ENCODE data around the gene DIPK1A.

DNA sequence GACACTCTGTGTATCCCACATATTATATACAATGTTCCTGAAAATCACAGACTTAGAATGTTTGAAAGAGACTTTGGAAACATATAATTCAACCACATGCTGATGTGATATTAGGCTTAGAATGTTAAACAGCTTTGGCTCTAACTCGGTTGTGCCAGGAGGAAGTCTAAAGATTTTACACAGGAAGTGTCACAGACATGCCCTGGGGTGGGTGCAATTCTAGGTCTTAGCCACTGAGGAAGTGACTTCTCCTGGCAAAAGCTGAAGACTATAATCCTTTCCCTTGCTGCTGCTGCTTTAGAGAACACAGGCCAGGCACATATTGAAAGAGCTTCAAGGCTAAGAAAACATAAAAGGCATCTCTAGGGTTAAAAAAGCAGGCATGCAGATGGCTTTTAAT lies 78.4 kb downstream of the DIPK1A start:
- no peak for TF ChIP-seq POLR2AphosphoS5 (IDR thresholded peaks at IDR 0.05)
- TF ChIP-seq POLR2A (IDR thresholded peaks at IDR 0.05), result no peak

Data from spleen (tissue), 3 donors.